Stomach smooth muscle (tissue), 2 donors: ENCODE data around the gene FDX1.

Experiments
- H3K27ac ChIP-seq: one replicate; pipeline ENCODE4 v1.7.0; 2013; ENCODE audit warnings: mild to moderate bottlenecking, low read length, inconsistent platforms
- H3K27me3 ChIP-seq, 2 donors: one replicate each; pipeline ENCODE4 v1.7.0; 2013; ENCODE audit warnings: low read length in 2 of 2; ENCODE audit not compliant: insufficient read depth in 2 of 2, control insufficient read depth in 1 of 2
- H3K36me3 ChIP-seq, 2 donors: one replicate each; pipeline ENCODE4 v1.7.0; 2013; ENCODE audit warnings: low read length in 2 of 2; ENCODE audit not compliant: control insufficient read depth in 2 of 2, insufficient read depth in 2 of 2
- H3K4me1 ChIP-seq: one replicate; pipeline ENCODE4 v1.7.0; 2013; ENCODE audit warnings: low read length; ENCODE audit not compliant: control insufficient read depth, insufficient read depth
- H3K4me3 ChIP-seq, 2 donors: one replicate each; pipeline ENCODE4 v1.7.0; 2013; ENCODE audit warnings: low read length in 2 of 2
- H3K9ac ChIP-seq, 2 donors: one replicate each; pipeline ENCODE4 v1.7.0; 2013; ENCODE audit warnings: low read length in 2 of 2, mild to moderate bottlenecking in 1 of 2
- H3K9me3 ChIP-seq, 2 donors: one replicate each; pipeline ENCODE4 v1.7.0; 2013; ENCODE audit warnings: low read length in 2 of 2; ENCODE audit not compliant: control insufficient read depth in 2 of 2
- donor health status: healthy.
- donor health status: Pancreatic carcinoma.

The FDX1 gene

DNA sequence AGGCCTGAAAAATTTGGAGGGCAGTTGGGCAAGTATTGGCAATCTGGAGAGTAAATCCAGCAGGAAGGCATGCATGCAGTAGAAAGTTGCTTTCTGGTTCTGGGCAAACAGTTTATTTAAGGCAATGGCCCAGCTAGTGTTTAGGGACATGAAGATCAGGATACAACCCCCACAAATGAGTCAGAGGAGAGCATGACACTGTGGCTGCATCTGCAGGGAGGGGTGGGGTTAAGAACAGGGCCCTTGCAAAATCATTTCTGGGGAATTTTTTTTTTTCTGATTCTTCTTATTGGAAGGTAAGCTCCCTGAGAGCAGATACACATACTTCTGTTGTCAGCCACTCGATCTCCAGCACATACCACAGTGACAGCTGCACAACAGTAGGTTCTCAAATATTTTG, 61.1 kb downstream of the FDX1 start:
- Histone ChIP-seq H3K4me3 (no peak overlapping the region), H3K9ac (no peak overlapping the region), H3K4me1 (no peaks in the 10 kb centered on the region), H3K9me3 (no peaks in the 10 kb centered on the region), H3K36me3 (no peaks in the 10 kb centered on the region), H3K27ac (no peak overlapping the region), H3K27me3 (no peaks in the 10 kb centered on the region)

DNA sequence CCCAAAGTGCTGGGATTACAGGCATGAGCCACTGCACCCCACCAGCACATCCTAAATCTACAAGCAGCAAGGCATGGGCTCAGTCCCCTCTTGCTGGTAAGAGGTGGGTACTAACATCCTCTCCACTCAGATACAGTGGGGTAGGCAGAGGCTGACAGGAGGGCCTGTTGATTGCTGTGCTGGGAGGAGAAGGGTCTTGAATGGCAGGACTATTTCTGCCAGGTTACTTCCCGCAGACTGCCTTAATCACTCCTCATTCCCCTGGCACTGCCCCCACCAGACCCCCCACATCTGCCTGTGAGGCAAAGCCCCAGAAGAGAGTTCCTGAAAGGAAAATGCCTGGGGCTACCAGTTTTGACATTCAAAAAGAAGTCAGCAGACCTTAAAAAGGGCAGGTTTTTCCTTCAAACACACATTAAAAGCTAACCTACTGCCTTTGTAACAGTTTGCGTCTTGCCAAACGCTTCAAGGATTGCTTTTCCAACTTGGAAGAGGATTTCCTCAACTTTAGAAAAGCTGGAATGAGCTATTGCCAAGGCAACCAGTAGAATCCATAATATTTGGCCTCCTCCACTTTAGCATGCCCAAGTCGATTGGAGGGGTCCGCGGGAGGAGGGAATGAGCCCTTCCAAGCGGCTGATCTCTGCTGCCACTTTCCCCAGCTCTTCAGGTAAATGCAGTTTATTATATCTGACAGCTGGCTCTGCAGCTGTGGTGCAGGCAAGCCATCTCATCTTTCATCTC, 62.0 kb downstream of the FDX1 start:
- no peaks in the 10 kb centered on the region for H3K36me3 ChIP-seq
- H3K4me3 ChIP-seq: no peak overlapping the region
- no peak overlapping the region for H3K9ac ChIP-seq
- no peak overlapping the region for H3K27ac ChIP-seq
- no peaks in the 10 kb centered on the region for H3K4me1 ChIP-seq
- no peaks in the 10 kb centered on the region for H3K27me3 ChIP-seq
- no peaks in the 10 kb centered on the region for H3K9me3 ChIP-seq

DNA sequence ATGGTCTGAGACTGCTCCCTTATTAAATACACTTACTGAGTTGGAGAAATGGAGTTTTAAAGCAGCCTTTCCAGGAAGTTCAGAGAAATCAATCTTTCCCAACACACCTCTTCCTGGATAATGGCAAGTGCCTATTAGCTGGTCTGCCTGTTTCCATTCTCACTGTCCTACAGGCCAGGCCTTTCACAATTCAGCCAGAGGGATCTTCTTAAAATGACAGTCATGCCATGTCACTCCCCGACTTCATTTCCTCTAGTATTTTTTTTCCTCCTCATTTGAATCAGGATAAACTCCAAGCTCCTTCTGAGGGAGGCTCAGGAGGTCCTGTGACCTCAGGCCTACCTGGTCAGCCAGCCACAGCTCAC, 62.6 kb downstream of the FDX1 start:
- Histone ChIP-seq H3K4me1 (no peaks in the 10 kb centered on the region), H3K9ac (no peak overlapping the region), H3K36me3 (no peaks in the 10 kb centered on the region), H3K4me3 (no peak overlapping the region), H3K27ac (no peak overlapping the region), H3K9me3 (no peaks in the 10 kb centered on the region), H3K27me3 (no peaks in the 10 kb centered on the region)

DNA sequence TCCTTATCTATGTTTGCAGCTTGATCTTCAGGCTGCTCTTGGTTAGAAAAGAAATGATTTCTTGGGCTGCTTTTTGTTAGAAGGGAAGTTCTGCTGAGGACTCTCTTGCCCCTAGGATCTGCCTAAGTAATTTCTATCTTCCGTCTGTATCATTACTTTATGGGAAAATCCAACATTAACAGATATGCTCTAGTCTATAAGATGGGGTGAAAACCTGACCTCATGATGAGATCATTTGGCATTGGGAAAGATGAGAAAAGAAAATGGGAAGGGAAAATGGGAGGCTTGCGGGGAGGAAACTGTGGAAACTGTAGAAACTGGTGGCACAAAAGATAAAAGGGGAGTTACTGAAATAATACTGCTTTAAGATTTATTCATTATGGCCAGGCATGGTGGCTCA, 63.6 kb downstream of the FDX1 start:
- no peak overlapping the region for H3K4me3 ChIP-seq

DNA sequence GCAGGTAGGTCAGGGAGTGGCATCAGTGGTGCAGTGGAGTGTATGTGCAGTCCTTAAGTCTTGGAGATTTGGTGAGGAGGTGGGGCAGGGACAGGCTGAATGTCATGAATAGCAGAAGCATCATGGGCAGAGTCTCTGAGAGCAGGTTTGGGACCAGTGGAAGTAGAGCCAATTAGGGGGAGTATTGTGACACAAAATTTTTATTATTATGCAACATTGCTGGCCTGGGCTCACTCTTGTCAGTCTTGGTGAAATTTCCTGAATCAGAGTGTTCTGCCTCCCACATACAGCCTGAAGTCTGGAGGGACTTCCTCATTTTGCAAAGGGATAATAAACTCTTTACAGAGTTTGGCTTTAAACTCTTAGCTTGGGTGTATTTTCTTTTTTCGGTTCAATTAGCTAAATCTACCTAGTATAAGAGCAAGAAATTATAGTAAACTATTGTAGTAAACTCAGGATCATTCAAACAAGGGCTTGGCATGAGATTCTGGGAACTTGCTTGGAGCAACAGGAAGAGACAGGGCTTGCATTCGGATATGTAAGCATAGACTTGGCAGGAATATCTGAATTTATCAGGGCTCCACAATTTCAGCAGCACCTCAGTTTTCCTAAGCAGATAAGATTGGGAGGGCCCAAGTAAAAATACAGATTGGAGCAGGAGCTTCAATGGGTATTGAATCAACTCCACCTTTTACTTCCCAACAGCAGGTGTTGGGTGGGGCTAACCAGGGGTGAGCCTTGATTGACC, 67.7 kb downstream of the FDX1 start:
- Histone ChIP-seq H3K4me1 (no peaks in the 10 kb centered on the region), H3K36me3 (no peaks in the 10 kb centered on the region), H3K9me3 (no peaks in the 10 kb centered on the region), H3K27me3 (no peaks in the 10 kb centered on the region), H3K9ac (no peak overlapping the region), H3K27ac (no peak overlapping the region), H3K4me3 (no peak overlapping the region)

More for the DNA sequence above, 63.6 kb downstream of the FDX1 start:
- Histone ChIP-seq H3K9me3 (no peaks in the 10 kb centered on the region), H3K36me3 (no peaks in the 10 kb centered on the region), H3K27ac (no peak overlapping the region), H3K9ac (no peak overlapping the region), H3K4me1 (no peaks in the 10 kb centered on the region), H3K27me3 (no peaks in the 10 kb centered on the region)

DNA sequence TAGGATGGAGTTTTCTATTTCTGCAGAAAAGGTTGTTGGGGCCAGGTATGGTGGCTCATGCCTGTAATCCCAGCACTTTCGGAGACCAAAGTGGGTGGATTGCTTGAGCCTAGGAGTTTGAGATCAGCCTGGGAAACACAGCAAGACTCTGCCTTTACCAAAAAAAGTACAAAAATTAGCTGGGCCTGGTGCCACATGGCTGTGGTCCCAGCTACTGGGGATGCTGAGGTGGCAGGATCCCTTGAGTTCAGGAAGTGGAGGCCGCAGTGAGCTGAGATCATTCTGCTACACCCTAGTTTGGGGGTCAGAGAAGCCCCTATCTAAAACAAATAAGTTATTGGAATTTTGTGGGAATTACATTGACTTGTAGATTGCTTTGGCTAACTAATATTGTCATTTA, 71.7 kb downstream of the FDX1 start:
- Histone ChIP-seq H3K4me1 (no peaks in the 10 kb centered on the region), H3K27me3 (no peaks in the 10 kb centered on the region), H3K9me3 (no peaks in the 10 kb centered on the region), H3K9ac (no peak overlapping the region), H3K27ac (no peak overlapping the region), H3K4me3 (no peak overlapping the region), H3K36me3 (no peaks in the 10 kb centered on the region)

DNA sequence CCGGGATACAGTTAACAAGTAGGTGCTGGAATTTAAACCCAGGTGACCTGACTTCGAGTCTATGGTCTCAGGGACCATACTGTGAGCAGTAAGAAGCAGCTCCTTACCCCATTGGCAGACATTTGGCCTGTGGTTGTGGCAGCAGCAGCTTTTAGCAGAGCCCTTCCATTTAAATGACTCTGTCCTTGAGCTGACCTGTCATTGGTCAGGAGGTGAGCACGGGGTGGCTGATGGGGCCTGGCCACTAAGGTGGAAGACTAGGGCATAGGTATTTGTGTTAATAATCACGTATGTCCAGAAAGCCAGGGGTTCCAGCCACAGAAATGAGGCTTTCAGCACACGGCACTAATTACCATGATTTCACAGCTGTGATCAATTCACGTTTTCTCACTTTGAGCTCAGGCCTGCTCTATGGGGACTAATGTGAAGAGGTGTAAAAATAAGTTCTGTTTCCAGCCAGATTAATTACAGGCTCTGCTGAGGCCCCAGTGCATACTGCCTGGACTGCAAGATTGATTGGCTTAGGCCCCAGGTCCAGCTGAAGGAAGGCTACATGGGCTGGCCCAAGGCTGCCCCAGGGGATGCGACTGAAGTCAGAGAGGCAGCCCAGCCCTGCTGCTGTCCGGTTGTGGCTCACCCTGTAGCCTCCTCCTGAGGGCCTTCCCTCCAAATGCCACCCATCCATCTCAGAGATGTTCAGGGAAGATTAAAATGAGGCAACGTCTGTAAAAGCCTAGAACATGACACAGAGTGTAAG, 76.0 kb downstream of the FDX1 start:
- H3K9me3 ChIP-seq: no peaks in the 10 kb centered on the region
- no peak overlapping the region for H3K4me3 ChIP-seq
- H3K27me3 ChIP-seq: no peaks in the 10 kb centered on the region
- H3K27ac ChIP-seq: no peak overlapping the region
- H3K9ac ChIP-seq: no peak overlapping the region
- no peaks in the 10 kb centered on the region for H3K36me3 ChIP-seq
- H3K4me1 ChIP-seq: no peaks in the 10 kb centered on the region

DNA sequence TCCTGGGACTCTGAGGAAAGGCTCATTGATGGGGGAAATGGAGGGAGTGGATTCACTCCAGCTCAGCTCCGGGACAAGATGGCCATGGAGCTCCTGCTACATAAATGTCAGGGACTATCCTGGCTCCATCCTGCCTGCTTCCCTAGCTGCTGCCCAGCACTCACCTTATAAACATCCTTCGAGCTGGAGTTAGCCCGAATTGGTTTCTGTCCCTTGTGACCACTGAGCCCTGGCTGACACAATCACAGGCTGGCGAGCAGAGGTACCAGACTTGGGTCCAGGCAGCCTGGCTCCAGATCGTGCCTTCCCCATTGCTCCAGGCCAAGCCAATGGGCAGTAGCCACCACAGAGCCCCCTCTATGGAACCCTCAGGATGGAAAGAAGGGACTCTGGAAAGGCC, 77.6 kb downstream of the FDX1 start:
- Histone ChIP-seq H3K9me3 (no peaks in the 10 kb centered on the region), H3K4me3 (no peak overlapping the region), H3K27me3 (no peaks in the 10 kb centered on the region), H3K27ac (no peak overlapping the region), H3K4me1 (no peaks in the 10 kb centered on the region), H3K36me3 (no peaks in the 10 kb centered on the region), H3K9ac (no peak overlapping the region)

DNA sequence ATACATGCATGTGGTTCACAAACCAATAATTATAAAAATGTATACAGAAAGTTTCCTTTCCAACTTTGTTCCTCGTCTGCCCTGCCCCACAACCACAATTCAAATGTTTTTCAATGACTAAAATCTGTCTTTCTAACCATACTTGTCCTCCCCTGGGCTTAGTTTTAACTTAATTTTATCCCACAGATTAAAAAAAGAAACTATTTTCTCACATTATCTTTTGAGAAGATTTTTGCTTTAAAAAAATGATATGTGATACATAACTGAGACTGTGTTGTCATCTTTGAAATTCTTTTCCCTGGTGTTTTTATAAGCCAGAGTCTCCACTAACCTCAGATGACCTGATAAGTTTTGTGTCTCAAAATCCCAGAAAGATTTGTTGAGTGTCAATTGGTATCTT, 79.0 kb downstream of the FDX1 start:
- Histone ChIP-seq H3K36me3 (no peaks in the 10 kb centered on the region), H3K9me3 (no peaks in the 10 kb centered on the region), H3K9ac (no peak overlapping the region), H3K27me3 (no peaks in the 10 kb centered on the region), H3K27ac (no peak overlapping the region), H3K4me1 (no peaks in the 10 kb centered on the region), H3K4me3 (no peak overlapping the region)

DNA sequence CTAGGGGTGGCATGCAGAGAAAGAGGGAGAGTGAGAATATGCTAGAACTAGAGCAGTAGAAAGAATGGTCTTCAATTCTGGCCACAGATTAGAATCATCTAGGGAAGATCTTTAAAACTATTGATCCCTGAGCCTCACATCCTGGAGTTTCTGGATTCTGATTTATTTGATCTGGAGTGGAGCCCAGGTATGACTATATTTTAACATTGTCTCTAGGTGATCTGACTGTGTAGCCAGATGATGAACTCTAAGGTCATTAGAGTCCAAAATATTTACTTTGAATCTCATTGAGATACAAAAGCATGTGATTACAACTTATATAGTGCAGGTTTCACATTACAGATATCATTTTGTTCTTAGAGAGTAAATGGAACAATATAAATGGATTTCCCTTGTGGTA, 79.7 kb downstream of the FDX1 start:
- H3K4me3 ChIP-seq: no peak overlapping the region
- no peaks in the 10 kb centered on the region for H3K4me1 ChIP-seq
- H3K27me3 ChIP-seq: no peaks in the 10 kb centered on the region
- no peak overlapping the region for H3K9ac ChIP-seq
- no peaks in the 10 kb centered on the region for H3K9me3 ChIP-seq
- H3K27ac ChIP-seq: no peak overlapping the region
- H3K36me3 ChIP-seq: no peaks in the 10 kb centered on the region

DNA sequence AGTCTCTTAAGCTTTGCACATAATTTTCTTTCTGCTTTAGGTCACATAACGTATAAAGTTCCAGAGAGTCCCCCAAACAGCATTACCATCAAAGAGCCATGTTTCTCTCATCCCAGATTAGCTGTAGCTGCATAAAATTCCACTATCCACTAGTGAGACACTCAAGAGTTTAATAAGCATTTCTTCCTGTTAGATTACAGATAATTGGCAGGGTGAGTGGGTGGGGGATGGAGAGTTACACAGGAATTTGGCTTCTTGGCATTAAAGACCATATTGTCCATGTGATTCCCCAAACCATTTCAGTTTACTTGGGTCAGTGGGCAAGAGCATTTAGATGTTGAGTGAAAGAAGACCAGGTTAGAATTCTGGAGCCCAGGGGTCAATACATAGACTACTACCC, 82.3 kb downstream of the FDX1 start:
- H3K36me3 ChIP-seq: no peaks in the 10 kb centered on the region
- H3K4me3 ChIP-seq: no peak overlapping the region
- no peaks in the 10 kb centered on the region for H3K27me3 ChIP-seq
- H3K27ac ChIP-seq: no peak overlapping the region
- H3K9me3 ChIP-seq: no peaks in the 10 kb centered on the region
- no peaks in the 10 kb centered on the region for H3K4me1 ChIP-seq
- H3K9ac ChIP-seq: no peak overlapping the region
